HG02885 (cell line): ENCODE measurements around the gene OSBPL5.

ENCODE experiments used
- ATAC-seq: cut with Tn5 transposase; IDR thresholded peaks from one replicate; pipeline ENCODE4 v1.9.1; 2021; ENCODE audit warnings: mild to moderate bottlenecking; ENCODE audit not compliant: unreplicated experiment, poor library complexity

OSBPL5 gene

GRCh38 chr11:3091081-3091845 lies 73.8 kb downstream of the OSBPL5 start:
- ATAC-seq, result no peak

- ATAC-seq, result no peak
These were observed 74.8 kb downstream of the OSBPL5 start for GRCh38 chr11:3090096-3090901.

GRCh38 chr11:3089236-3090061 lies 75.7 kb downstream of the OSBPL5 start:
- no peak for ATAC-seq

GRCh38 chr11:3088806-3089205 lies 76.3 kb downstream of the OSBPL5 start:
- ATAC-seq, result no peak

GRCh38 chr11:3087821-3088800 lies 77.0 kb downstream of the OSBPL5 start:
- no peak for ATAC-seq

GRCh38 chr11:3087373-3087772 lies 77.7 kb downstream of the OSBPL5 start:
- ATAC-seq, result no peak

GRCh38 chr11:3086671-3087150 lies 78.4 kb downstream of the OSBPL5 start:
- no peak for ATAC-seq

GRCh38 chr11:3086114-3086513 lies 79.0 kb downstream of the OSBPL5 start:
- ATAC-seq, result no peak

GRCh38 chr11:3085052-3085451 lies 80.1 kb downstream of the OSBPL5 start:
- no peak for ATAC-seq

- no peak for ATAC-seq
These were observed 81.8 kb downstream of the OSBPL5 start for GRCh38 chr11:3083321-3083720.

- no peak for ATAC-seq
These were observed 83.7 kb downstream of the OSBPL5 start for GRCh38 chr11:3081386-3081751.

- ATAC-seq, result no peak
These were observed 84.3 kb downstream of the OSBPL5 start for GRCh38 chr11:3080733-3081385.

- no peak for ATAC-seq
These were observed 85.0 kb downstream of the OSBPL5 start for GRCh38 chr11:3080104-3080503.

GRCh38 chr11:3077846-3078440 lies 87.2 kb downstream of the OSBPL5 start:
- ATAC-seq, result no peak

GRCh38 chr11:3077189-3077836 lies 87.8 kb downstream of the OSBPL5 start:
- no peak for ATAC-seq

- no peak for ATAC-seq
These were observed 90.1 kb downstream of the OSBPL5 start for GRCh38 chr11:3074912-3075589.

GRCh38 chr11:3073029-3073435 lies 92.1 kb downstream of the OSBPL5 start:
- ATAC-seq, result no peak

GRCh38 chr11:3069425-3069824 lies 95.7 kb downstream of the OSBPL5 start:
- no peak for ATAC-seq
